ENCODE measurements around the gene TCEAL9.
"Not testable (repeated sequence)": the region's sequence is repeated elsewhere in the genome, so short reads cannot be mapped to it uniquely, and the experiment has no call there.

The TCEAL9 gene

DNA sequence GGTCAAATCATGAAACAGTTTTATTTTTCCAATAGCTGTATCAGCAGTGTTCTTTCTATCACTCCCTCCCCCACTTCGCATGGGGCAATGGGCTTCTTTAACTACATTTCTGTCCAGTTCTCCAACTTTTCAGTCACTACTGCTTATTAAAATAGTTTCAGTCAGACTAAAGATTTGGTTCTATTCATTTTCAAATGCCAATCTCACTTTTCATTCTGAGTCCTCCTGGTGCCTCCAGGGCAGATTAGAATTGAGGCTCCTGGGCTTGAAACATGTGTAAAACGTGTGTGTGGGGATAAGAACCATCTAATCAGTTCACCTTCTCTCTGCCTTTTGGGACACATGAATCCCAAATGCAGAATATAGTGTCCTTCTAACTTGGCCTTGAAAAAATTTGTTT lies 16.6 kb downstream of the TCEAL9 start:
- no peak for DNase-seq (ENCODE audit: insufficient read length, low spot score)
- no peak for FAIRE-seq

DNA sequence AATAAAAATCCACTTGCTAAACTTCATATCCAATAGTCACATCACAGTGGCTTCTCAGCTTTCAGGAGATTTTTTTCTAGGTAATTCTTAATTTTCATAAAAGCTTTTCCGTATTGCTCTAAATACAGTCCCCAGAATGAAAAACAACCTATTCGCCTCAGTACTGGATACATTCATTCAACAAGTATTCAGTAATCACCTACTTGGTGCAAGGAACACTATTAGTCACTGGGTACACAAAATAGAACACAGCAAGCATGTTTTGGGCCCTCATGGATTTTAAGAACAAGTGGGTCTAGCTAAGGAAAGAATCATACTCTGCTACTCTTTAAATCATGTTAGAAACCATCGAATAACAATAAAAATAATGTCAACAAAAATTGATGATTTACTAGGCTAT lies 17.3 kb downstream of the TCEAL9 start:
- FAIRE-seq (no peak), DNase-seq (ENCODE audit: insufficient read length, low spot score) (no peak)

DNA sequence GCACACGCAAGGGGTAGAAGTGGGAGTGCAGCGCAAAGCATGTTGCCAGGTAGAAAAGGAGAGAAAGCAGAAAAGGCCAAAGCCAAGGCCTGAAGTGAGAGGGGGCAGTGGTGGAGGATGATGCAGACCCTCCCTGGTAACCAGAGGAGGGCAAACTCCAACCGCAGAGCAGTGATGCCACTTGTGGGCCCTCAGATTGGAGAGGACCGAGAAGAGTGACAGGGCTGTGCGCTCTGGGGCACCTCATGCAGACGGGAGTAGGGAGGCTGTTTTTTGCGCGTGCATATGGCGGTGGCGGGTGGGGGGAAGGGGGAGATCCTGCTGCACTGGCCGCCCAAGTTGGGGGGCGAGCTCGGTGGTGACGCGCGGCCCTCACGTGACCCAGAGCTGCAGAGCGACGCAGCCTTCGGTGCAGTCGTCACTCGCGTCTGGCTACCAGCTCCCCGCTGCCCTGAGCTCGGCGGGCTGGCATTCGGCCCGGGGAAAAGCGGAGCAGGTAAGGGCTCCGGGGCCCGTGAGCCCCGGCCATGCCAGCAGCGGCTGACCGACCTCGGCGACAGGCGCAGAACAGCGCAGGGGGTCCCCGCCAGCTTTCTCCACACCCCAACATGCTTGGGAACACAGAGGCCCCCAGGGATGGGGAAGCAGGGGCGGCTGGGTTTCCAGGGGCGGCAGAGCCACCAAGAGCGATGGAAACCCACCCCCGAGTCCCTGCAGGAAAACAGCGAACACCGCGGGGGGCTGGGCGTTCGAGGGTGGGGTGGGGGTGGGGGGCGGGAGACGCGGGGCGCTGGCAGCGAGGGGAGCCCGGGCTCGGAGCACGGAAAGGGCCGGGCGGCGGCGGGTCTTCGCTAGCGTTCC lies 20.0 kb downstream of the TCEAL9 start, which contains the start of gene BEX3:
Gene BEX3 (plus strand): TSS at position 421 of the 861 bp plus-strand sequence. CDS start 984 bp downstream, outside the sequence.
- FAIRE-seq (no peak), DNase-seq (ENCODE audit: insufficient read length, low spot score) (peak; percentile 30)

DNA sequence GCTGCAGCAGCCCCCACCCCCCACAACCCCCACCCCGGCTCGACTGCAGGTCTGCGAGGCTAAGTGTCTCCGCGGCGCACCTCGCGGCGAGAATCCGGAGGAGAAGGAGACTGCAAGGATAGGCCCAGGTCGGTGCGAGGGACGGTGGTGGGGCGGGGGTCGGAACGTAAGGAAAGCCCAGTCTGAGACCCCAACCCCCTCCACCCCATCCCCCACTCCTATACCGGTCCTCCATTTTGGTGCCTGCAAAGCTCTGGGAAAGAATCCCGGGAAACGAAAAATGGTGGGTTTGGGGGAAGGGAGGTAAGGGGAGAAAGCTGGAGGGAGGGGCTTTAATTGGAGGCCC lies 20.6 kb downstream of the TCEAL9 start:
- DNase-seq (ENCODE audit: insufficient read length, low spot score) (no peak), FAIRE-seq (no peak)

DNA sequence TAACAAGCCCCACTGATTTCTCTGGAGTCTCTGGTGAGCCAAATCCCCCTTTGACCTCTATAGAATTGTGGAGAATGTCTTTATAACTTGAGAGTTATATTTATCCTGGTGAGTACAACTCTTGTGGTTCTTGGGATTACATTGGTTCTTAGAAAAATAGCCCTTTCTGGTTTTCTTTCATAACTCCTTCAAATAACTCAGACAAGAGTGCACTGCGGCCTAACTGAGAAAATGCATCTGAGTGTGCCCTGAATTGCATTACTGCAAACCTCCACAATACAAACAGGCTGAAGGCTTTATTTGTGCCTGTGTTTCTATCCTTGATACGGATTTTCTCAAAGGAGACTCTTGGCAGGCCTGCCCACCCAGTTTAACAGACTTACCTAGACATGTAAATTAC lies 22.7 kb downstream of the TCEAL9 start:
- FAIRE-seq (no peak), DNase-seq (ENCODE audit: insufficient read length, low spot score) (no peak)

DNA sequence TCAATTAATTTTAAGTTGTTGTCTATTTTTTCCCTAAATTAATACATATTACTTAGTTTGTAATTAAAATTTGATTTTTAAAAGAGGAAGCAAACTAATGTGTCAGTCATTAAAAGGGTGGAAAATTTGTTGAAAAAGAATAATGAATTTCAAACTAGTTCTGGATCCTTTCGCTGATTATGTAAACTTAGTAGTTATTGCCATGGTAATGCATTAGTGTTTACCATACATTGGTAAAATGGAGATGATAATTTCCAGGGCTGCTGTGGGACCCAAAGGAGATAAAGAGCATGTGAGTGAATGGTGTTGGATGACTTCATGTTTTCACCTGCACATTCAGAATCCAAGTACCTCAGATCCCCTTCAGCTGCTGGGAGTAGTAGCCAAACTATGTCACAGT lies 26.6 kb downstream of the TCEAL9 start:
- FAIRE-seq = no peak
- DNase-seq (ENCODE audit: insufficient read length, low spot score) = no peak

DNA sequence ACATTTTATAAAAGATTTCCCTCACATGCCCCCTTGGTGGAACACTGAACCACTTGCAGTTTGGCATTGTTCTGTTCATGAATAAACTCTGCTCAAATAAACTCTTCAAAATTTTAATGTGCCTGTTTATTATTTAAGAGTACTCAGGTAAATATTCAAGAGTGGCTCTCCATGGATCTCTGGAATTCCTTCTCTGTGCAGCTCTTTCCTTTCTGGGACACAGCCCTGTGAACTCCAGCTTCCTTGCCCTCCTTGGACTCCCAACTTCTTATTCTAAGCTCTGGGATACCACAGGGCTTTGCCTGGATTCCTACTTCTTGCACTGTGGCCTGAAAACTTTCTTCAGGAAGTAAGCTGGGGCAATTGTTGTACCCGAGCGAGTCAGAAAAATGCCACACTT lies 28.4 kb downstream of the TCEAL9 start:
- FAIRE-seq (no peak), DNase-seq (ENCODE audit: insufficient read length, low spot score) (no peak)

DNA sequence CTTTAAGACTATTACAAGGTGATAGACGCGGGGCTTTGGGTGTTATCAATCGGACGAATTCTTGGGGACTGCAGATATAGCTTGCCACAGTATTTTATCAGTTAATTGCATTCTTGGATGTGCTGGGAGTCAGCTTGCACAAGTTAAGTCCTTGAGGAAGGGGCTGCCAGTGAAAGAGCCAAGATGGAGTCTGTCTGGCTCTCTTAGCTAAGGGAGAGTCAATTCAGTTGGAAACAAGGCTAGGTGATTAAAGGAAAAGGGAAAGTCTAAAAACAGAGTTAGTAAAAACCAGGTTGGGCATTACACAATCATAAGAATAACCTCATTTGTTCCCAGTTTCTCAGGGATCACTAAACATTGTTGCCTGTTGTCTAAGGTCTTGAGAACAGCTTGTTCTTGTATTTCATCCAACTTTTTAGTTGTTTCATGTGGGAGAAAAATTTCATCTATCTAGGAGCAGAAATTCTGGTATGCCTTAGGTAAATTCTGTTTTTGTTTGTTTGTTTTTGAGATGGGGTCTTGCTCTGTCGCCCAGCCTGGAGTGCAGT lies 29.1 kb downstream of the TCEAL9 start:
- DNase-seq (ENCODE audit: insufficient read length, low spot score); FAIRE-seq: not testable (repeated sequence)

DNA sequence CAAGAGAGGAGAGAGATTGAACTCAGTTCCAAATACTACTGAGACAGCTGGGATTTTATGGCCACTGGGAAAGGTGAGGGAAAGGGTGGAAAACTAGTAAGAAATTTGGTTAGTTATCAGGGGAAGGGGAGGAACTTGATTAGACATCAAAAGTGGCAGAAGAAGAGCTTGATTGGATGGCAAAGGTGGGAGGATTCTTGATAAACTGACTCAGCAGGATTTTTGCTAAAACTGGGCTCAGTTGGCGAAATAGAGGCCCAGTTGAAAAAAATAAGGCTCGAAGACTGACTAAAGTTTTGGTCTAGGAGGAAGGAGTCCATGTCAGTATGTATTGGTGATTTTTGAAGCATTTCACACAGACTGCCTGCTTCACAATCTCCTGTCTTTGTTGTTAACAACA lies 30.0 kb downstream of the TCEAL9 start:
- FAIRE-seq = no peak

DNA sequence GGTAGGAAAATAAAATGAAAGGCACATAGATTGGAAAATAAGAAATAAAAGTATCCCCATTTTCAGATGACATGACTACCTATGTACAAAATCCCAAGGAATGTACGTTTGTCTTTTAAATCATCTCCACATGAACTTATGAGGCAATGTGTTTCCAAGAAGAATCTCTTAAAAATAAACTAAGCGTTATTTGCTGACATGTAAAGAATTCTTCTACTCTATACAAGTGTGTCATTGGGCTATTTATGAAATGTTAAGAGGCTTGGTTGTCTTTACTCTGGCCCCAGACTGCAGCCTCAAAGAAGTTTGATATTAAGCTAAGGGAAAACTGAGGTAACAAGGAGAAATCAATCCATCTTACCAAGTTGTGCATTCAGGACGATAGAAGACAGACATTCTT lies 37.2 kb downstream of the TCEAL9 start:
- DNase-seq (ENCODE audit: insufficient read length, low spot score) = no peak
- no peak for FAIRE-seq

More for the DNA sequence above, 30.0 kb downstream of the TCEAL9 start:
- no peak for DNase-seq (ENCODE audit: insufficient read length, low spot score)

DNA sequence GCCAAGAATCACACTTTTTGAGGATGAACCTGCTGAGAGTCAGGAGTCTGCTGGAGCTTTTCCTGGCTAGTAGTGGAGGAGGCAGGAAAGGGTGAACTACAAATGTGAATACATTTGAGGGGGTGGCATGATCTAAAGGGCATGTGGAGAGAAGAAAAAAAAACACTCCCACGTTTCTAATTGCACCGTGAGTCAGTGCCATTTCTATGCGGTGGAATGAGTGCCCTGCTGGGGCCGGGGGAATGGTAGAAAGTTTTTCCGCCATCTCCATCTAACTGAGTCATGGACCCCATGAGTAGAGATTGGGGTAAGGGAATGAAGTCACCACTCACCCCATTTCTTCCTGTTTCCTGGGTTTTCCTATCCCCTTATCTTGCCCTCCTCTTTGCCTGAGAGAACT lies 39.9 kb downstream of the TCEAL9 start:
- no peak for FAIRE-seq
- no peak for DNase-seq (ENCODE audit: insufficient read length, low spot score)

DNA sequence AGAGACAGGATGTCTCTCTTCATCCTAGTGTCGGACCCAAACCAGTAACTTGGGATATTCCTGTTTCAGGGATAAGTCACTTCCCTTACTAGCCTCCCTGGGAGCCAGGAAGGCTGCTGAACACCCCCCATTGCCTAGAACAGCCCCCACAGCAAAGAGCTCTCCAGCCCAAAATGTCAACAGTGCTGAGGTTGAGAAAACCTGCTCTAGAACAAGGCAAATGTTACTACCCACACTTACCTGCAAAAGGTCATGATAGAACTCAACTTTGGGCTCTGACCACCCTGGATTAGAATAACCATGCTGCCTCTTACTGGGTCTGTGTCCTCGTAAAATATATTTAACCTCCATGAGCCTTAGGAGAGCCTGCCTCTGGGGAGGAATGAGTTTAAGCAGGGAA lies 40.4 kb downstream of the TCEAL9 start:
- no peak for FAIRE-seq
- no peak for DNase-seq (ENCODE audit: insufficient read length, low spot score)

DNA sequence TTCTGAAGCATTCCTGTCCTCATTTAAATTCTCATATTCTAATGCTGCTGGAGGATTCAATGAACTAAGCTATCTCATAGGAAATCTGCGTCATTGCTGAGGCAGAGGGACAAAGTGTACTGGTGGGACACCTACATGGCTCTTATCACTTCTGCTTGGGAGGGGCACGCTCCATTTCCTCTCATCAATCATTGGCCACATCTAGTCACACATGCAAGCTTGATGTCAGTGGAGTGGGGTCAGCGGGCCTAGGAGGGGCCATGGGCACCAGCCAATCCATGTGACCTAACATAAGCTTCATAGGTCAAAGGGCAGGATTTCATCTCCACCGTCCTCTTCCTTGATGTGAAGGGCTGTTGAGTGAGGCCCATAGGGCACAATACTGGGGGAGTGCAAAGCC lies 41.4 kb downstream of the TCEAL9 start:
- no peak for FAIRE-seq
- no peak for DNase-seq (ENCODE audit: insufficient read length, low spot score)

DNA sequence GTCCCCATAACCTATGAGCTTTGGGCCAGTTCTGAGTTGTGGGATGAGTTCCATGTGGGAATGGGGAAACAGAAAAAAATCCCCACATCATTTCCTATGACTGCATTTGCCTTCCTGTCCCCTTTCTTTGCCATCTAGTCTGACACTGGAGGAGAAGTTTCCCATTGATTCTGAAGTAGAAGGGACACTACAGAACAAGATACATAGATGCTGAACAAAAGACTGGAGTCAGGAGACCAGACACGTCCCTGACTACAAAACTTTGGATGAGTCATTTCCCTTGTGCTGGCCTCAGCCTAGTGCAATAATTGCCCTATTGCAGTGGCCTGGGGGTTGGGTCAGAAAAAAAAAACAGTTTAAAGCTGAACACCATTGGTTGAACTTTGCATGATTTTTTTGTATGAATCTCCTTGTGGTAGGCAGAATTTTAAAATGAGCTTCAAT lies 42.1 kb downstream of the TCEAL9 start:
- FAIRE-seq = no peak
- DNase-seq (ENCODE audit: insufficient read length, low spot score) = no peak

DNA sequence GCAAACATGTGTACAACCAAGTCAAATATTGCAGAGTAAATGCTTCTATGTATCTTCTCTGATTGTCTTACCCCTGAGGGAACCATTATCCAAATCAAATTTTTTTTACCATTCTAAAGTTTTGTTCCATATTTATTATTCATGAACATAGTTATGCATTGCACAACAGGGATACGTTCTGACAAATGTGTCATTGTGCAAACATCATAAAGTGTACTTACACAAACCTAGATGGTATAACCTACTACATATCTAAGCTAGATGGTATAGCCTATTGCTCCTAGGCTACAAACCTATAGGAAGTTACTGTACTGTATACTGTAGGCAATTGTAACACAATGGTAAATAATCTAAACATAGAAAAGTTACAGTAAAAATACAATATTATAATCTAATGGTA lies 43.4 kb downstream of the TCEAL9 start:
- no peak for DNase-seq (ENCODE audit: insufficient read length, low spot score)
- FAIRE-seq = no peak

DNA sequence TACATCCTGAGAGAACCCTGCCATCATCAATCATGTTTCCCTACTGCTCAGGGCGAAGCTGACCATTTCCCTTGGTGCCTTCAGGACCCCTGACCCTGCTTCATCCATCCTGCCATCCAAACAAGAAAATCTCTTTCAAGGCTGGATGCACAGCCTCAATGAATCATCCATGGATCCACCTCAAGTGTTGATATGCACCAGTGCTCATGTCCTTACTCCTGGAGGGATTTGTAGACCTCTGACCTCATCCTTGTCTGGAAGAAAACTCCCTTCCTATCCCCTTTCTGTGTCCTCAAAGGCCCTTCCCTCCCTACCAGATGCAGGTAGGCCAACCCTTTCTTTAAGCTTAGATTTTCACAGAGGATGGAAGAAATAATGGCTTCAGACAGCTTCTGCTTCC lies 44.6 kb downstream of the TCEAL9 start:
- FAIRE-seq = no peak
- DNase-seq (ENCODE audit: insufficient read length, low spot score) = no peak

DNA sequence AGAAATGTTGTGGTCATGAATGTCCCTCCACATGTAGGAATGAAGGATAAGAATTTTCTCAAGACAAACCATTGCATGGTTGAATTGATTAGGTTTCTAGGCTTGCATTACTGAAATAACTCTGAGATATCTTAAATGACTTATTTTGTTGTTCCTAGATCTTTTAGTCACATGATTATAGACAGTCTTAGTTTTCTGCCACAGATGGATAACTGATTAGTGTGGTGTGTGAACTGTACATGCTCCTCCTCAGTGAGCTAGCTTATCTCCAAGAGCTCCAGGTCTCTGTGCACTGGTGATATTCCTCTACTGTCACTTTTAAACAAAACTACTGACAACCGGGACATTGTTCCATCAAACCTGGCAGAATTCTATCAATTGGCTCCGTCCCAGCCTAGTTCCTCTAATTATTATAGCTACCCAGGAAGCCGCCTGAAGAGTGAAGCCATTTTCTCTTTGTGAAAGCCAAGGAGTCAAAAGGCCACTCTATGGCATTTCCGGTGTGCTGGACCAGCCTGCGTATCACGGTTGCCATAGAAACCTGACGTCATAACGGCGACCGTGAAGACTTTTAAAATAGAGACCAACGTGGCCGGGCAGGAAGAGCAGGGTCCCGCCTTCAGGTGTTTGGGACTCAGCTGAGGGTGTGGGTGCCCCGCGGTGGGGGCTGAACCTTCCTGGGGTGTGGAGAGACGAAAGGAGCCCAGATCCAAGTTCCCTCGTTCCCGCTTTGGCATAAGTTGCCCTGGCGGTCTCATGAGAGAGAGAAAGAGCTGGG lies 48.1 kb downstream of the TCEAL9 start:
- no peak for FAIRE-seq
- DNase-seq (ENCODE audit: insufficient read length, low spot score) = peak; percentile 34

DNA sequence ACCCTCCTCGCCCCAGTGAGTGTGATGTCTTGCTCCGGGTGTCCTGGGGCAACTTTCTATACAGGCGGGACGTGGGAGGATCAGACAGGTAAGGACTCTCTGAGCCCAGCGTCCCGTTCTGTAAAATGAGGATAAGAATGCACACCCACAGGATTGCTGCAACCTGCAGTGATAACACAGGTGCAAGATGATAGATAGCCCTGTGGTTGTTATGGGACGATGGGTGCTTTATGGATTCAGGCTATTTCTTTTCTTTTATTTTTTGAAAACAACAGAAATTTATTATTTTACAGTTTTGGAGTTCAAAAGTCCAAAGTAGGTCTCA lies 48.7 kb downstream of the TCEAL9 start:
- FAIRE-seq (no peak), DNase-seq (ENCODE audit: insufficient read length, low spot score) (no peak)

DNA sequence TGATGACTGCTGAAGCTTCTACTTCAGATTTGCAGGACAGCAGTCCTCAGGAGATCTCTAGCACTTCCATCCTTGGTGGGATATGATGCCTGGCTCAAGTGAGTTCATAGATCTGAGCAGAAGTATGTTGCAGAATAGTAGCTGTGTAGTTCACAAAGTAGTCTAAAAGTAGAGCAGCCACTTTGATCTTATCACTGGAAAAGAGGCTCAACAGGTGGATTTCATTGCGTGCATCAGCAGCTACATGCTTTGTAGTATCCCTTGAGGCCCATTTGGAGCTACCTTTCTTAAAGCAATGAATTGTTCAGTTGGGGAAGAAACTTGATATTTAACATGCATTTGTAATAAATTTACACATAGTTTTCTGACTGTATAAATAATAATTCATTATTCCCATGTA lies 50.0 kb downstream of the TCEAL9 start:
- DNase-seq (ENCODE audit: insufficient read length, low spot score) (no peak), FAIRE-seq (no peak)

DNA sequence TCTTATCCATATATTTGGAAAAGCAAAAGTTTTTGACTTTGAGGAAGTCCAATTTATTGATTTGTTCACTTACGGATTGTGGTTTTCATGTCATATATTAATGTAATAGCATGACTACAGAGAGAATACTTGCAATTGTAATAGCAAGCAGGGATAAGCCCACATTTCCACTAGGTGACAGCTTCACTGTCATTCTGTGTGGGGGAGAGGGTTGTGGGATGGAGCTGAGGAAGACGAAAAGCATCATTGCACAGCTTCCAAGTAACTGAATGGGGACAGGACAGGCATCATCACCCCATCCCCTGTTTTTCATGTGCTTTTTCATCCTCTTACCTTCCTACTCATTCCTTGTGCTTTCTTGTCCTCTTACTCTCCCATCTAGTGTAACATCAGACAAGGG lies 51.5 kb downstream of the TCEAL9 start:
- DNase-seq (ENCODE audit: insufficient read length, low spot score) (no peak), FAIRE-seq (no peak)
